ENCODE data around the gene COL7A1.

Gene COL7A1

DNA sequence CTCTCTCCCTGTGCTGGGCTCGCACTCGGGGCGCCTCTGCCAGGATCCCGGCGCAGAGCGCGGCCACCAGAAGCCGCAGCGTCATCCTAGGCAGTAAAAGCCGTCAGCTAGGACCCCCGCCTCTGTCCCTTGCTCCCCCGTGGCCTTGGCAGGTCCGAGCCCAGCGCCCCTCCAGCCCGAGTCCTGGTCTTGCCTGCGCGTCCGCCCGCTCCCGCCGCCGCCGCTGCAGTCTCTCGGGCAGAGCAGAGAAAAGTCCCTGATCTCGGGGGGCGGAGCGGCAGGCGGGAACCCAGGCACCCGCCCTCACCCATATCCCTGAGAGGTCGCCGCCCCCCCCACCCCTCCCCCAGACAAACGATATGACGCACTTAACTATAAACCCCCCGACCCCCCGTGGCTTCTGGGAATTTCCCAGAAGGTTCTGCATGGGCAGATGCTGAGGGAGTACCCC lies at the start of gene COL7A1:
Gene COL7A1 (minus strand): TSS at position 255 of the 451 bp plus-strand sequence. CDS start 170 bp downstream, at position 85.
- DNase-seq (ENCODE audit: low spot score): no peak

DNA sequence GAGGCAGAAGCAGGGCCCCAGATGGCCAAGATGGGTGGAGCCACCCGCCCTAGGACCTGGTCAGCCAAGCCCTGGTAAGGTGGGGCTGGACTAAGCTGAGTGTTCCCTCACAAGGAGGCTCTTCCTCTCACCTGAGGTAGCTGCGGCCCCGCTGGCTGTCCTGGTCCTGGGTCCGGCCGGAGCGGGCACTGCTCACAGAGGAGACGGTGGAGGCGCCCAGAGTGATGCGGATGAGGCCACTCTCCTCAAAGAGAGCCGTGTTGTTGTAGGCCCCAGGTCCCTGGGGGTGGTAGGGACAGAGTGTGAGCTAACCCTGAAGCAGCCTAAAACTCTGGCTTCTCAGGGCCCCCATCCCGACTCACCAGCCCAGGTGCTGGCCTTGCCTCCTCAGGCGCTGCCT lies 47.5 kb upstream of the COL7A1 start:
- DNase-seq (ENCODE audit: low spot score): no peak

DNA sequence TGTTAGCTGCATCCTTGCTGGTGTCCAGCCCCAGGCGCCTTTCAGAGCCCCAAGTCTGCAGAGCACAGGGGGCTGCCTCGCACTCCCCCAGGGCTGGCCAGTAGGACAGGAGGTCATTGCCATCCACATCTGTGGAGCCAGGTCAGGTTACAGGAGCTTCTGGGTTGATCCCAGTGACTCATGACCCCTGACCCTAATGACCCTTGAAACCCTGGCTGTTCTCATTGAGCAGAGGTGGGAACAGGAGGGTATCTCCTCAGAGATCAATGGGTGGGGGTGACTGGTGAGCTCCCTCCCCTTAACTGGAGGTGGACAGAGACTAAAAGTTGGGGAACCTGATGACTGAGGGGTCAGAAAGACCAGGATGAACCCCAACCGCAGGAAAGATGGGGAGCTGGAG lies 46.3 kb upstream of the COL7A1 start:
- no peak for DNase-seq (ENCODE audit: low spot score)

DNA sequence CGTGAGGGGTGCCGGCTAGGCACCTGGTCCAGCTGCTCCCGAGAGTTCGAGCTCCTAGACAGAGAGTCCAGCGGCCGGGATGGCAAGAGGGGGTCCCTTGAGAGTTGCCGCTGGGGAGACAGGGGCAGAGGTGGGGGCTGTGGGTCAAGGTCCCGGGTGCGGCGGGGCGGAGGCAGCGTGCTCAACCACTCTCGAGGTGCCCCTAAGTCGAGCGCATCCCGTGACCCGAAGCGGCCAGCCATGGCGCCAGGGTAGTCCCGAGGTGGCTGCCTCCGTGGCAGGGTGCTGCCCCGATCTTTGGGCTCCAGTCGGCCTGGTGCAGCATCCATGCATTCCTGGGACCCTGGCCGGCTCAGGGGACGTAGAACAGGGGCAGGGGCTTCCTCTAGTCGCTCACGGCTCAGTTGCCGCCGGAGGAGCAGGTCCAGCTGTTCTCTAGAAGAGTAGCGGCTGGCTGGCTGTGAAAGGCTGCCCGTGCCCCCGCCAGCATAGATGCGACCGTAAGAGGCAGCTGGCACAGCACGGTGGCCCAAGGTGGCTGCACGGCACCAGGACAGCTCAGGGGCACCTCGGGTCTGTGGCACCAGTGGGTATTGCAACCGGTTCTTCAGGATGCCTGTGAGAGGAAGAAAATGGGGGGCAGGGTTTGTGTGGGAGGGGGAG lies 44.9 kb upstream of the COL7A1 start:
- DNase-seq (ENCODE audit: low spot score): no peak

DNA sequence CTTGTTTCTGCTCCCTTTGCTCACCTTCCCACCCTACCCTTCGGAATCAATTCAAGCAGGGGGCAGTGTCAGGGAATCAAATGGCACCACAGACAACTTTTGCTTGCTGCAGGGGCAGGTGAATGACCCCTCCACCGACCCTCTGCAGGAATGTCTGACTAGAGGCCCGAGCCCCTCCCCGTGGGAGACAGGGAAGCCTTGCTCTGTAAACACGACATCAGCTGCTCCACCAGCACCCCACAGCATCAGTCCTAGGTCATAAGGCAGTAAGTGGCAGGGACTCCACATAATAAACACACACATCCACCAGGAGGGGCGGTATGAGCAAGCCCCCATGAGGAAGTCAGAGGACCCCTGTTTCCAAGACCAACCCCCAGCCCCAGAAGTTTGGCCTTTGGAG lies 42.2 kb upstream of the COL7A1 start:
- DNase-seq (ENCODE audit: low spot score): no peak

DNA sequence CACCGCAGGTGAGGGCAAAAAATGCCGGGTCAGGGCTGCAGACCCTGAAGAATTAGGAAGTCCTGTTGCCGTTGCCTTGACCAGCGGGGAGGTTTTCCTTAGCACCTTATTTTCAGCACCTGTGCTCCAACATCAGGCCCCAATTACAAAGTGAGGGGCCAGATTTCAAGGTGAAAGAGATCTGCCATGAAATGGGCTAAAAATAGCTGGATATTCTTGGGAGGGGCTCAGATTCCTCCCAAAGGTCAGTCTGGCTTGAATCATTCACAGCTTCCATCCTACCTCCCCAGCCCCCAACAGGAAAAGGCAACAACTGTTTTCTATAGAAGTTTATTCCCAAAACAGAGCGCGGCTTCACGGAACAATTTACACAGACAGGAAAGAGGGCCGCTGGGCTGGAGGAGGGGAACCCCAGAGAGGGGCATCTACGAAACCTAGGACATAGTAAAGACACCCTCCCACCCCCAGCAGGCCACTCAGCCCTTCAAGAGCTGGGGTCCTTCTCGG lies 41.1 kb upstream of the COL7A1 start:
- no peak for DNase-seq (ENCODE audit: low spot score)

DNA sequence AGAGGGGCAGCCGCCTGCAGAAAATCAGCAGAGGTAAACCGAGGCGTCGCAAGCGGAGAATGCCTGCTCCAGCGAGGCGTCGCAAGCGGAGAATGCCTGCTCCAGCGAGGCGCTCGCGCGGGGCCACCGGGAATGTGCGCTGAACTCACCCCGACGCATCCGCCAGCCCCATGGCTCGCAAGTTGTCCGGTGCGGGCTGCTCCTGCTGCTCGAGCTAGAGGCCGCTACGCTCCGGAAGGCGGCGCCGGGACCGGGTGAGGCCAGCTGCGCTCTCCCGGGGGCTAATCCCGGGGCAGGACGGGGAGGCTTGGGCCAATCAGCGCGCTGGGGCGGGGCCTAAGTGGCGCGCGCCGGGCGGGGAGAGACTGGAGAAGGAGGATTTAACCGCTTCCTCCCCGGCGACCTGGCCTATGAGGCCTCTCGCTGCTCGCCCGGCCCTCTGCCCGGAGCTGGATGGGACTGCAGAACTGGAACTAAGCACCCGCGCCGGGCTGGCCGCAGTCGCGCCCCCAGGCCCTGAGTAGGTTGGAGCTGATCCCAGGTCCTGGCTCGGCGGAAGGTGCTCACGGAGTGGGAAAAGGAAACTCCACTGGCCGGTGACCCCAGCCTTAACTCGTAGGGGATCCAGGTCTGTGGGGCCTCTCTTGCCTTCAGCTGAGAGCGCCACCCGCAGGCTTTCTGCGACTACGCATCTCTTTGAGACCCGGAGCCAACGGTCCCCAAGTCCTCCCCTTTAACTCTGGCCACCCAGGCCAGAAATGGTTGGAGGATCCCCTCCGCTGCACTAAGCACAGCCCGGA lies 40.3 kb upstream of the COL7A1 start, which contains the start of gene SLC26A6:
Gene SLC26A6 (minus strand): TSS at position 240 of the 800 bp plus-strand sequence. CDS start 68 bp downstream, at position 172.
- DNase-seq (ENCODE audit: low spot score): peak; percentile 100

DNA sequence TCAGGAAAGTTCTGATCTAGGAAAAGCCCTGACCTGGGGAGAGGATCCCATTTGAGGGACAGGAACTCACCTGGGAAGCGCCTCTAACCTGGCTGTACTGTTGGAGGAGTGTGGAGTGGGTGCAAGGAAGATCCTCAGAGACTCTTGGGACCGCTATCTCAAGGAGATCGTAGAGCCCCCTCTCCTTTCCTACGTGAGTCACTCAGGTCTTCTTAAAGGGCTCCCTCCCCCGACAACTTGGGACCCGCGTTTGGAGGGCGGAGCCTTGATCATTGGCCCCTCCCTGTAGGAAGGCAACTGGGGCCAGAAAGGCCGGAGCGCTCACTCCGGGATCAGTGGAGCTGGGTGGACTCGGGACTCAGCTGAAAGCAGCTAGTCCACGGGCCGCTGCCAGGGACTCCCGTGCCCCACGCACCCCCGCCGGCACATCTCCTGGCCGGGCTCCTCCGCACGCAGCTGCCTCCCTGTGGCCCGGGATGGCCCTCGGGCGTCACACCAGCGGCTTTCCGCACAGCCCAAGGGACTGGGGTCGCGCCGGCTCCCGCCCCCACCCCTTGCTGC lies 39.6 kb upstream of the COL7A1 start:
- peak; percentile 87 for DNase-seq (ENCODE audit: low spot score)

DNA sequence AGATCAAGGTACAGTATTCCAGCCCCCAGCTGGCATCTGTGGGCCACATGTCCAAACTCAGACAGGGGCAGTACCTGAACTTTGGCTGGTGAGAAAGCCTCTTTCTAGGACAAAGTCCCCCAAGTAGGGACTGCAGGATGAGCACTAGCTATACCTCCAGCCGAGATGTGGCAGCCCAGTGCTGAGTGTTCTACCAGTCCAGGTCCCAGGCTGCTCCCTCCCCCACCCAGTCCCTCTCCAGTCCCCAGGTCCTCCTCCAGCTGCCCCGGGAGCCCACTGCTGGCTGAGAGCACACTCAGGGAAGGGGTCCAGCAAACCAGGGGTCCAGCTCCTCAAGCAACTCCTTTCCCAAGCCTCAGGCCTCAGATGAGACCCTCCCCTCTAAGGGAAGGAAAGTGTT lies 38.6 kb upstream of the COL7A1 start:
- no peak for DNase-seq (ENCODE audit: low spot score)

DNA sequence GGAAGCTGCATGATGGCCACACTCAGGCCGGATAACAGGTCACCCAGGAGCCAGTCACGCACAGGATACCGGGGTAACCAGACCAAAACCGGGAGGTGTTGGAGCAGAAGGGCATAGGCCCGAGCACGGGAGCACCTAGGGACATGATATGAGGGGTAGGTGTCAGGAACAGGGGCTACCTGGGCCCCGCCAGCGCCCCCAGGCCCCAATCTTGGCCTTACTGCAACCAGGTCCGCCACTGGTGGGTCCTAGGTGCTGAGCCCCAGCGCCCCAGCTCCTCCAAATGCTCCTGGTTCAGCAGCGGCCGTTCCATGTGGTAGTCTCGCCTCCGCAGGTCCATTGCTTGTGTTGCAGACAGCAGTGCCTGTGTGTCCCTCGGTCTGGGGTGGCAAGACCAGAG lies 38.1 kb upstream of the COL7A1 start:
- DNase-seq (ENCODE audit: low spot score): no peak

DNA sequence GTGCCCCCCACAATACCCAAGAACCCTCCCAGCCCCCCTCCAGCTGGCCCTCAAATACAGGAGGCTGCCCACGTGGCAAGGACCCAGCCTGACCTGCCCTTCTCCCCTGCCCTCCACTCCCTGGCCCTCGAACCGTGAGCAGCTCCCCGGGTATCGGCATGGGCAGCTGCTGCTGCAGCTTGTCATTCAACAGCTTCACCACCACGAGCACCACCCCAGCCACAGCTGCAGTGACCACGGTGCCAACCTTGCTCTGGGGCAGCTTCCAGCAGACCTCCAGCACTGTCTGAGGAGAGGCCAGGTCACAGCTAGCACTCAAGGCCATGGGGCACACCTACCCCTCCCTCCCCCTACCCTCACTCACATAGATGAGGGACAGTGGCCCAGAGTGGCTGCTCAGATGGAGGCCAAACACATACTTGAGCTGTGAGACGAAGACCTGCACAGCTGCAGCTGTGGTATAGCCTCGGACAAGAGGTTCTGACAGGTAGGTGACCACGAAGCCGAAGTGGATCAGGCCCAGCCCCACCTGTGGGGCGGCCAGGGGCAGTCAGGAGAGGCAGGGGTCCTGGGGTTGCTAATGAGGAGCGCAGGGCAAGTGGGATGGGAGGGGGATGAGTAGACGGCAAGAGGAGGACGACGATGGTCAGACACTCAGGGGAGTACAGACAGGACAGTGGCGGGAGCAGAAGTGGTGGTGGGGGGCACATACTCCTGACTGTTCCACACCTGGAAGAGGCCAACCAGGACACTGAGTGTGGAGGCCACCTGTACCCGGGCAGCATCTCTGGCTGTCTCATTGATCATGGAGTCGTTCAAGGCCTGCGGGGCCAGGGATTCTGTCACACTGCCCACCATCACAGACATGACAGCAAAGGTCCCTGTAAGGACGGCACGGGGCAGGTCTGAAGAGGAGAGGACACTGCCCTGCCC lies 36.7 kb upstream of the COL7A1 start:
- no peak for DNase-seq (ENCODE audit: low spot score)

DNA sequence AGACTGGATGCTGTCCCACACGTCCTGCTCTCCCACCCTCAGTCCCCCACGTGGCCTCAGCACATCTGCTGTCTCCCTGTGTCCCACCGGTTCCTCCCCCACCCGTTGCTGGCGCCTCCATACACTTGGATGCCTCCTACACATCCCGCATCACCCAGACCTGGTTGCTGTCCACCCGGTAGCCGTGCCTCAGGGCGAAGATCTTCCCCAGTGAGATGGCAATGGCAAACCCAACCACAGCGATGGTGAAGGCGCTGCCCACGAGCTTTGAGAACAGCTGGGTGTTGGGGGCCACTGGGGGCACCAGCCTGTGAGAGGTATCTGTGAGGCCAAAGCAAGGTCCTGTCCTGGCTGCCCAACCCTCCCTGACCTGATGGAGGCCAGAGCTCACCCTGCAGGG lies 35.7 kb upstream of the COL7A1 start:
- no peak for DNase-seq (ENCODE audit: low spot score)

DNA sequence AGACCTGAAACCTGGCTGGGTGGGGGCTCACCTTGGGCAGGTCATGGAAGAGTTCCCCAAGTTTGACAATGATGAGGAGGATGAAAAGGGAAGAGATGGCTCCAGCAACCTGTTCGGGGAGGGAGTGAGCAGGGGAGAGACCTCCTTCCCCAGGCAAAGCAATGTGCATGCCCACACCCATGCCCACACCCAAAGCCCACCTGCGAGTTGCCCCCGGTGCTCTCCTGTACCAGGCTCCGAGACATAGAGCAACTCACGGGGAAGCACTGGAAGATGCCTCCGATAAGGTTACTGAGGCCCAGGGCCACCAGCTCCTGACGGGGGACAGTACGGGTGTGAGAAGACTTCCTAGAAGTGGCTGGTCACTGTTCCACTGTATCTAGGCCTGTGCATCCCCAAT lies 35.3 kb upstream of the COL7A1 start:
- DNase-seq (ENCODE audit: low spot score): no peak

DNA sequence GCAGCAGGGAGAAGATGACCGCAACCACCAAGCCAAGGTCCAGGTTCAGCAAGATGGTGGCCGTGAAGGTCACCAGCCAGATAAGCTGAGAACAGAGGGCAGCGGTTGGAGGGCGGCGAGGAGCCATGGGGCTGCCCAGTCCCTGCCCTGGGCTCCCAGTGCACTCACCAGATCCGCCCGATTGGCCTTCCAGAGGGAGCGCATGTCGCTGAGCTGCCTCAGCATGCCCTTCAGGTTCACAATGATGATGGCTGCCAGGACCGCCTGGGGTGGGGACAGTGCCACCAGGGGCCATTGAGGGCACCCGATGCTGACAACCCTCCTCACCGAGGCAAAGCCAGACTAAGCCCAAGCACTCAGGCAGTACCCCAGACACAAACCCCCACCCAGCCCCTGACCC lies 34.8 kb upstream of the COL7A1 start:
- DNase-seq (ENCODE audit: low spot score): no peak

DNA sequence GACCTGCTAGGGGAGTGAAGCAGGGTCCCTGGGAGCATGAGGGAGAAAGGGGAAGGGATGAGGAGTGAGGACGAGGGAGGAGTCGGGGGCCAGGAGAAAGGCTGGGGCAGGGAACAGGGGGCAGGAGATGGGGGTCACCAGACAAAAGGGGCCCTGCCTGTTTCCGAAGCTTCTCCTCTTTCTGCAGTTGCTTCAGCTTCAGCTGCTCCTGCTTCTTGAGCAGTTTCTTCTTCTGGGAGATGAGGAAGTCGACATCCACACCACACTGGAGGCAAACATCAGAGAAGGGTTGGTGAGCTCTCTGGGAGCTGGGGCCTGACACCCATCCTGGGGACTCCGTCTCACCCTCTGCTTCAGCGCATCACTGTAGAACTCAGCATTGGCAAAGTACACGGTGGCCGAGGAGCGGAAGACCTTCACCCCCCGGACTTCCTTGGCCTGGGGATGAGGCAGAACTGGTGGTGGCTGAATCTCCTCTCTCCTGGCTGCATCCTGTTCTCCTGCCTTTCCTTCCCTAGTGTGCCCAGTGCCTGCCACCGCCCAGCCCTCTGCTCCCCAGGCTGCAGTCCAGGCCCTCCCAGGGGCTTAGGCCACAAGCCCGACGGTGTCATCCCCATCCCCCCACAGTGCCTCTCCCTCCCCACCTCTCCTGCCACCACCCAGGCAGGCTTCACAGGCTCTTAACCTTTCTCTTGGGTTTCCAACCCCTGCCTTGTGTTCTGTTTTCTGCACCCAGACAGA lies 33.3 kb upstream of the COL7A1 start:
- no peak for DNase-seq (ENCODE audit: low spot score)

DNA sequence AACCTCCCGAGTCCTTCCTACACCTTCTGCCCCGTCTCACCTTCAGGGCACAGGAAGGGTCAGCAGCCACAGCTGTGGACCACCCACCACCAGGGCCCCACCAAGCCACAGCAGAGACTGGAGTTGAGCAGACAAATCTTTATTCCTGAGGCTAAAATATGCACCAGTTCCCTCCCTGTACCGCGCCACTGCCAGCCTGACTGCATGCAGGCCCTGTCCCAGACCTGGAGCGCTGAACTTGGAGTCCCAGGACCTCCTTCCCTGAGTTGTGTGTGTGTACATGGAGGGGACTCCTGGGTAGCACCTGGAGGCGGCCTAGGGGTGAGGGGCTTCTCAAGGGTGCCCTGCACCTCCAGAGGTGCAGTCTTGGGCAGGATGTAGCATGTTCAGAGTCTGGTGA lies 30.5 kb upstream of the COL7A1 start:
- no peak for DNase-seq (ENCODE audit: low spot score)

DNA sequence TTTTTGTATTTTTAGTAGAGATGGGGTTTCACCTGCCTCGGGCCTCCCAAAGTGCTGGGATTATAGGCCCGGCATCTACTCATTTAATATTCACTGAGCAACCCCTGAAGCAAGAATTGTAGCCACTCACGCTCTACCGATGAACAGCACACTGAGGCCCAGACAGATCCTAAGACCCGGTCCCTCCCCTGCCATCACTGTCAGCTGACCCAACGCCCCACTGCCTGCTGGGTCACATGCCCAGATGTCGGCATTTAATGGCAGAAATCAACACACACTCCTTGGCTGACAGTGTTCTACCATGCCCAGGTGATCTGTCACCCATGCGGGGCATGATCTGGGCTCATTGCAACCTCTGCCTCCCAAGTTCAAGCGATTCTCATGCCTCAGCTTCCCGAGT lies 29.6 kb upstream of the COL7A1 start:
- no peak for DNase-seq (ENCODE audit: low spot score)

DNA sequence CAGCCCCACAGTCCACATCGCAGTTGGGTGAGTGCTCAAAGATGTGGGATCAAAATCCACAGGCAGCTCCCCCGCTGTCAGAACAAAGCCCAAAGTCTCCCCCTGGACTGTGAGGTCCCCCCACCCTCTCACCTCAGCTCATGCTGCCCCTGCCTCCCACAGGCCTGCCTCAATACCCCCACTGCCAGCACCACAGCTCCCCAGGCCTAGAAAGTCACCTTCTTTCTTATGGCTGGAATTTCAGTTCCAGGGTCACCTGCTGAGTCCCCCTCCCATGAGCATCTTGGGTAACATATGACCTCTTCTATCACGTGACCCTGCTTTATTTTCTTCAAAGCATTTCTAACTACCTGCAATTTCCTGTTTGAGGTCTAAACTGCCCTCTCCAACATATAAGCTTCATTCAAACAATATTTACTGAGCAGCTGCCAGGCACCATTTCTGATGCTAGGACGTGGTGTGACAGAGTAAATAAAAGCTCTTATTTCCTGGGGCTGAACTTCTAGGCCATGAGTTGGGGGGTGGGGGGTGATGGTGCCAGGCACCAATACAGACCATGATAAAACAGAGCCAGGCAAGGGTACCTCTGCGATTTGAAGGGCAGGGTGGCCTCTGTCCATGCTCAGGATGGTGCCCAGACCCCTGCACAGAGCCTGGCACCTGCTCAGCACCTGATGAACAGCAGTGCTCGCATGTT lies 28.9 kb upstream of the COL7A1 start:
- no peak for DNase-seq (ENCODE audit: low spot score)

DNA sequence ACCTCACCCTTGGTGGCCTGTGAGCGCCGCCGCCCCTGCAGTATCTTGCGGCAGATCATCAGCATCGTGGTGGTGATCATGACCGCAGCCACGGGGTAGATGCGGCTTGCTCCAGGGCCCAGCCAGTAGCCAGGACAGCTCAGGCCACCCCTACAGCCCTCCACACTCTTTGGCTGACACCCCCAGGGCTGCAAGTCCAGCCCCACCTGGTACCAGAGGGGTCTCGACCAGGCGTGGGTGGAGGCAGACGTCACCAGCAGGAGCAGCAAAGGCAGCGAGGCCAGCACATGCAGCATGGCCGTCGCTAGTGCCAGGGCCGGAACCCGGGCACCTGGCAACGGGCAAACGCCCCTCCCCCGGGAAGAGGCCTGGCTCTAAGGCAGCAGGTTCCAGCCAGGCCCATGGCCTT lies 26.3 kb upstream of the COL7A1 start, which contains the start of gene TMEM89:
Gene TMEM89 (minus strand): TSS at position 309 of the 409 bp plus-strand sequence. CDS start 13 bp downstream, at position 296.
- DNase-seq (ENCODE audit: low spot score): no peak

Measured in HuH-7 (cell line).